ENCODE measurements around the gene S100A2. TPM values are rescaled to one million over a fixed set of nuclear protein-coding genes. Genes with fewer than 3 reads are reported as not detected.

S100A2 gene
- total and polyA plus RNA-seq, 2 of the 8 experiments (the other 6 are each of a cell fraction or from before 2014, with no cell fraction given), result 0.86 TPM; not detected in 1

DNA sequence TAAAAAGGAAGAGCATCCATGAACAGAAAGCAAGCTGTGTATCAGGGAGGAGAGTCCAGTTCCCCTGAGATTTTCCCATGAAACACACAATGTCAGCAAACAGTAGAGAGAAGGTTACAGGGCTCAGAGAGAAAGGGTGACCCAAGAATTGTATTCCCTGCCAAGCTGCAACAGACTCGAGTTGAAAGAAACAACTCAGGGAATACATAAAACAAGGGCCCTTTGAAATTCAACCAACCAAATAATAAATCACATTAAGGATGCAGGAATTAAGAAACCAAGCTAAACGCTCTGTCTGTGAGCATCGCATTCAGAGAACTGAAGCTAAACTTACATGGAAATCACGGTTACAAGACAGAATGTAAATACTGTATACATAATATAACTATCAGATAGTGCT lies 27.1 kb upstream of the S100A2 start:
- Histone ChIP-seq H3K23ac (ENCODE audit: insufficient read length) (no peak overlapping the region), H2AFZ (ENCODE audit: low read length) (peak overlapping the region; percentile 43; the same call in 1 of the 2 replicates), H3K18ac (ENCODE audit: extremely low read depth, low read length) (no peak overlapping the region), H3K36me3 (ENCODE audit: control insufficient read depth in 2 of 4, insufficient read depth in 4 of 4, low read length in 3 of 4) (no peaks in the 10 kb centered on the region), H3K4ac (replicated peaks; ENCODE audit: insufficient read length, low read depth, low read length) (no peak overlapping the region), H2BK120ac (replicated peaks; ENCODE audit: low read depth, low read length) (no peak overlapping the region), H4K91ac (replicated peaks; ENCODE audit: insufficient read length, low read length) (no peak overlapping the region), H3K79me1 (ENCODE audit: low read depth, low read length) (no peaks in the 10 kb centered on the region), H3K27me3 (replicated peaks in 1 of 4; ENCODE audit: control insufficient read depth in 3 of 4, extremely low read depth in 1 of 4, insufficient read depth in 3 of 4, low read length in 3 of 4) (no peaks in the 10 kb centered on the region), H2BK20ac (ENCODE audit: low read length) (no peak overlapping the region), H3K23me2 (ENCODE audit: low read depth, low read length) (no peaks in the 10 kb centered on the region), H2AK5ac (ENCODE audit: low read depth, low read length) (no peak overlapping the region), H3K9me3 (ENCODE audit: insufficient read depth in 2 of 2, low read depth in 1 of 2, low read length in 1 of 2) (no peaks in the 10 kb centered on the region), H3K27ac (ENCODE audit: low read depth, low read length) (no peak overlapping the region), H2BK5ac (ENCODE audit: low read depth, low read length) (no peak overlapping the region), H3K79me2 (ENCODE audit: control insufficient read depth in 1 of 2, insufficient read depth in 2 of 2, low read length in 2 of 2) (no peaks in the 10 kb centered on the region), H3K14ac (ENCODE audit: insufficient read length) (no peak overlapping the region), H3K4me1 (replicated peaks in 1 of 4; ENCODE audit: control insufficient read depth in 3 of 4, insufficient read depth in 4 of 4, low read length in 3 of 4) (no peaks in the 10 kb centered on the region), H3K4me3 (ENCODE audit: extremely low read depth in 1 of 4, insufficient read depth in 2 of 4, low read depth in 3 of 4, low read length in 4 of 4) (no peak overlapping the region), H4K5ac (ENCODE audit: insufficient read length, low read depth, low read length) (no peak overlapping the region), H3K9ac (replicated peaks in 1 of 4; ENCODE audit: extremely low read depth in 1 of 4, low read depth in 3 of 4, low read length in 3 of 4) (no peak overlapping the region), H3K4me2 (ENCODE audit: insufficient read depth in 1 of 2, low read depth in 2 of 2, low read length in 2 of 2) (no peak overlapping the region), H2BK15ac (ENCODE audit: low read length) (no peak overlapping the region), H4K8ac (ENCODE audit: extremely low read depth, insufficient read depth, low read length) (no peak overlapping the region), H3K56ac (replicated peaks; ENCODE audit: insufficient read length, low read depth, low read length) (no peak overlapping the region), H4K20me1 (replicated peaks in 1 of 2; ENCODE audit: control insufficient read depth in 1 of 2, insufficient read depth in 2 of 2, low read length in 2 of 2) (no peaks in the 10 kb centered on the region), H2BK12ac (ENCODE audit: low read depth, low read length) (no peak overlapping the region)
- ChIA-PET POLR2A (ENCODE audit: partially characterized antibody) (interaction anchor here (0.8 to 2.8 kb wide), 5 partner anchors 11 to 42 kb away, joined by 3 to 9 read pairs (median 5); partner anchors contain the start of genes S100A13 and S100A16), CTCF (ENCODE audit: partially characterized antibody) (interaction anchor here (1.0 to 2.4 kb wide), 7 partner anchors 9 to 98 kb away, joined by 3 to 16 read pairs (median 5); partner anchors contain the start of genes S100A1 and S100A13)
- FAIRE-seq, result no peak
- WGBS, 2 experiments (ENCODE audit: extremely low coverage in 1 of 2, insufficient coverage in 1 of 2, insufficient read length in 1 of 2, insufficient replicate concordance in 2 of 2, low coverage in 1 of 2, low lambda C conversion rate in 2 of 2, missing lambda C conversion rate in 1 of 2), result 84% methylated on average over 4 of the region's 4 CpGs; no CpG with 5 or more reads in 1 of the 2 experiments
- DNase-seq (ENCODE audit: low read depth in 1 of 2, low spot score in 2 of 2), result no peak
- TF ChIP-seq KDM1A (IDR thresholded peaks at IDR 0.05; ENCODE audit: borderline replicate concordance, low read length), result no peak
- no peak for TF ChIP-seq TEAD4 (IDR thresholded peaks at IDR 0.05; ENCODE audit: low read depth, low read length)
